Testis (tissue), 2 donors: Measurements from ENCODE around the gene JMJD6.

ENCODE experiments used
- CTCF ChIP-seq, 3 experiments: fragments of 450-650 bp in 2 of 3; fragments of 200-600 bp in 1 of 3; sonication (generic) in 1 of 3; IDR thresholded peaks; one replicate each; pipeline ENCODE4 v1.5.1; 2016 to 2019; ENCODE audit warnings: antibody characterized with exemption in 3 of 3, mild to moderate bottlenecking in 2 of 3, moderate library complexity in 1 of 3
- POLR2A ChIP-seq: fragments of 450-650 bp; IDR thresholded peaks from one replicate; pipeline ENCODE4 v1.6.1; 2017; ENCODE audit warnings: antibody characterized with exemption, mild to moderate bottlenecking, moderate library complexity

- TF ChIP-seq CTCF (IDR thresholded peaks at IDR 0.05) (no peak), POLR2A (no peak)
Observed at GRCh38 chr17:76685846-76686245, 40.6 kb downstream of the JMJD6 start.
